Mucosa of stomach (tissue), 1 donor: ENCODE measurements around the gene ELMO1.

Experiments
- H3K27me3 ChIP-seq: one replicate; pipeline ENCODE4 v1.7.0; 2013; ENCODE audit warnings: mild to moderate bottlenecking, low read length; ENCODE audit not compliant: control insufficient read depth, insufficient read depth
- H3K36me3 ChIP-seq: one replicate; pipeline ENCODE4 v1.7.0; 2013; ENCODE audit warnings: low read length; ENCODE audit not compliant: control insufficient read depth, insufficient read depth
- H3K4me1 ChIP-seq: one replicate; pipeline ENCODE4 v1.7.0; 2013; ENCODE audit warnings: mild to moderate bottlenecking, low read length; ENCODE audit not compliant: control insufficient read depth, insufficient read depth
- H3K4me3 ChIP-seq: one replicate; pipeline ENCODE4 v1.7.0; 2013; ENCODE audit warnings: low read length
- H3K9ac ChIP-seq: one replicate; pipeline ENCODE4 v1.7.0; 2013; ENCODE audit warnings: mild to moderate bottlenecking, low read length, moderate library complexity
- H3K9me3 ChIP-seq: one replicate; pipeline ENCODE4 v1.7.0; 2013; ENCODE audit warnings: mild to moderate bottlenecking, low read length, moderate library complexity; ENCODE audit not compliant: control insufficient read depth
- donor health status: Pancreatic carcinoma.

ELMO1 gene

GRCh38 chr7:37357637-37357996 is 91.0 kb downstream of the ELMO1 start:
- H3K4me1 ChIP-seq, result no peaks in the 10 kb centered on the region
- H3K4me3 ChIP-seq, result no peak overlapping the region
- H3K36me3 ChIP-seq, result no peaks in the 10 kb centered on the region
- H3K9me3 ChIP-seq, result no peaks in the 10 kb centered on the region
- no peak overlapping the region for H3K9ac ChIP-seq
- H3K27me3 ChIP-seq, result no peaks in the 10 kb centered on the region

- no peak overlapping the region for H3K9ac ChIP-seq
- no peak overlapping the region for H3K4me3 ChIP-seq
- H3K36me3 ChIP-seq, result no peaks in the 10 kb centered on the region
- H3K4me1 ChIP-seq, result no peaks in the 10 kb centered on the region
- H3K27me3 ChIP-seq, result no peaks in the 10 kb centered on the region
- H3K9me3 ChIP-seq, result no peaks in the 10 kb centered on the region
These were observed 91.6 kb downstream of the ELMO1 start for GRCh38 chr7:37356911-37357636.

- Histone ChIP-seq H3K36me3 (no peaks in the 10 kb centered on the region), H3K9ac (no peak overlapping the region), H3K9me3 (no peaks in the 10 kb centered on the region), H3K4me1 (no peaks in the 10 kb centered on the region), H3K4me3 (no peak overlapping the region), H3K27me3 (no peaks in the 10 kb centered on the region)
These were observed 94.0 kb downstream of the ELMO1 start for GRCh38 chr7:37354656-37355131.

DNA sequence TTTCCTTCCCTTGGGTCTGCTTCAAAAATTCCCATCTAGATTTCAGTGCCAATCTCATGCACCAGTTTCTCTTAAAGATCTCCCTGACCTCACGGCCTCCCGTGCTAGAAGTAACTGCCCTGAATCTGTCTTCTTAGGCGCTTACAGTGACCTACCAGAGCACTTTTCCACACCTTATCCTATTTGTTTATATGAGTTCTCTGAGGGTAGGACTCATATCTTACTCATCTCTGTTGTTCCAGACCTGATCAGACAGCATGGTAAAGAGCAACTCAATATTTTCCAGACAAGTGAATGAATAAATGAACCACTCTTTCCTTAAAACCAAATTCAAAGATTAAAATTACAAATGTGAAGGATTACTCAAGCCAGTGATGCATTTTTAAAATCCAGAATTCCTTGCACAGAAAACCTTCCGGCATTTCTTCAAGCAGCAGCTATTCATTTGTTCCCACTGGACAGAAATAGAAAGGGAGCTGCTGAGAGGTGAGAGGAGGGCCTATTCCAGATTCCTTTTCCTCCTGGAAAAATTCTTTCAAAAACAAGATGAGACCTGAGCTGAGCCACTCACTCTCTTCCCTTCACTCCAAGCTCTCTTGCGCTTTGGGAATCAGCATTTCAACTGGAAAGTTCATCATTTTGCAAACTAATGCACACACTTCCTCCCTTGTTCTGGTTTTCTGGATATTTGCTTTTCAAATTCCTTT is 94.6 kb downstream of the ELMO1 start:
- Histone ChIP-seq H3K27me3 (no peaks in the 10 kb centered on the region), H3K9me3 (no peaks in the 10 kb centered on the region), H3K4me3 (no peak overlapping the region), H3K9ac (no peak overlapping the region), H3K36me3 (no peaks in the 10 kb centered on the region), H3K4me1 (no peaks in the 10 kb centered on the region)

DNA sequence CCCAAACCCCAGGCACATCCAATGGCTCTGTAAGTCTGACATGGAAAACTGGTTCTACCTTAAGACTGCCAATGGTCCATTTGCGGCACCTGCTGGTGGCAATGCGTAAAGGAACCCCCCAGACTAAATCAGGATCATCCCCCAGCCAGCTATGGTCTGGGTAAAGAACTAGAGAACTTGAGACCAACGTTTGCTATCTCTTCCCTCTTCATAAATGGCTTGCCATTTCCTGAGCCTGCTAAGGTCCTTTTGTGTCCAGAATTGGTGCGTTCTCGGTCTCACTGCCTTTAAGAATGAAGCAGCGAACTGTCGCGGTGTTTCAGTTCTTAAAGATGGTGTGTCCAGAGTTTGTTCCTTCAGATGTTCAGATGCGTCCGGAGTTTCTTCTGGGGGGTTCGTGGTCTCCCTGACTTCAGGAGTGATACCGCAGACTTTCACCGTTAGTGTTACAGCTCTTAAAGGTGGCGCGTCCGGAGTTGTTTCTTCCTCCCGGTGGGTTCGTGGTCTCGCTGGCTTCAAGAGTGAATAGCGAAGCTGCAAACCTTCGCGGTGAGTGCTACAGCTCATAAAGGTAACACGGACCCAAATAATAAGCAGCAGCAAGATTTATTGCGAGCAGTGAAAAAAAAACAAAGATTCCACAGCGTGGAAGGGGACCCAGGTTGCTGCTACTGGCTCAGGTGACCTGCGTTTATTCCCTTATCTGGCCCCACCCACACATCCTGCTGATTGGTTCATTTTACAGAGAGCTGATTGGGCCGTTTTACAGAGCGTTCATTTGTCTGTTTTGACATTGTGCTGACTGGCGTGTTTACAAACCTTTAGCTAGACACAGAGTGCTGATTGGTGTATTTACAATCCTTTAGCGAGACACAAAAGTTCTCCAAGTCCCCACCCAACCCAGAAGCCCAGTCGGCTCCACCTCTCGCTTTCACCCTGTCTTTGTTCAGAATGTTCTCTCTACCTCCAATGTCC is 95.4 kb downstream of the ELMO1 start:
- Histone ChIP-seq H3K27me3 (no peaks in the 10 kb centered on the region), H3K9me3 (no peaks in the 10 kb centered on the region), H3K36me3 (no peaks in the 10 kb centered on the region), H3K4me1 (no peaks in the 10 kb centered on the region), H3K9ac (no peak overlapping the region), H3K4me3 (no peak overlapping the region)

DNA sequence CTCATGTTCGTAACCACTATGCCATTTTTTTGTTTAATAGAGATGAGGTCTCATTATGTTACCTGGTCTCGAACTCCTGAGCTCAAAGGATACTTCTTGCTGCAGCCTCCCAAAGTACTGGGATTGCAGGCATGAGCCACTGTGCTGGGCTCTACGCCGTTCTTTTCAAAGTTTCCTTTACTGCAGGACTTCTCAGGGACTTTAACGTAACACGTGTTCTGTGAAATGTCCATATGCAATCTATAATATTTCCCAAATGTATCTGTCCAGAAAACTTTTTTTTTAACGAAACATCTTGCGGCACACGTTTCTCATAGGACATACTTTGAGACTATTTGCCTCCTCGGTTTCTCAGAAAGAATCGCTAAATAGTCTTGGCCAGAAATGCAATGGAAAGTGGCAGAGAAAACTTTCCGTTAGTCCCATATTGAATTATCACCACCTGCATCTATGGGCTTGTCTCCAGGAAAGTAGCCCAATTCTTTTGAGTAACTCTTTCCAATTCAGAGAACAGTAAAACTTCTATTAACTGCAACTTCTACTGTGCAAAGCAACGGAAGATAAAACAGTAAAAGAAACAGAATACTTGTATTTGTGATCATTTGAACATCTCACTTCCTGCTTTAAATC is 96.3 kb downstream of the ELMO1 start:
- no peaks in the 10 kb centered on the region for H3K36me3 ChIP-seq
- H3K4me1 ChIP-seq, result no peaks in the 10 kb centered on the region
- no peaks in the 10 kb centered on the region for H3K9me3 ChIP-seq
- no peaks in the 10 kb centered on the region for H3K27me3 ChIP-seq
- no peak overlapping the region for H3K9ac ChIP-seq
- no peak overlapping the region for H3K4me3 ChIP-seq

GRCh38 chr7:37351716-37352115 is 96.9 kb downstream of the ELMO1 start:
- no peak overlapping the region for H3K4me3 ChIP-seq
- no peaks in the 10 kb centered on the region for H3K36me3 ChIP-seq
- H3K9me3 ChIP-seq, result no peaks in the 10 kb centered on the region
- no peak overlapping the region for H3K9ac ChIP-seq
- no peaks in the 10 kb centered on the region for H3K27me3 ChIP-seq
- no peaks in the 10 kb centered on the region for H3K4me1 ChIP-seq

- H3K27me3 ChIP-seq, result no peaks in the 10 kb centered on the region
- no peaks in the 10 kb centered on the region for H3K9me3 ChIP-seq
- H3K36me3 ChIP-seq, result no peaks in the 10 kb centered on the region
- H3K4me1 ChIP-seq, result no peaks in the 10 kb centered on the region
- H3K4me3 ChIP-seq, result no peak overlapping the region
- H3K9ac ChIP-seq, result no peak overlapping the region
These were observed 98.6 kb downstream of the ELMO1 start for GRCh38 chr7:37349979-37350590.

- H3K9me3 ChIP-seq, result no peaks in the 10 kb centered on the region
- no peaks in the 10 kb centered on the region for H3K4me1 ChIP-seq
- H3K9ac ChIP-seq, result no peak overlapping the region
- H3K27me3 ChIP-seq, result no peaks in the 10 kb centered on the region
- H3K36me3 ChIP-seq, result no peaks in the 10 kb centered on the region
- H3K4me3 ChIP-seq, result no peak overlapping the region
These were observed 99.7 kb downstream of the ELMO1 start for GRCh38 chr7:37348982-37349381.

- Histone ChIP-seq H3K9me3 (no peaks in the 10 kb centered on the region), H3K36me3 (no peaks in the 10 kb centered on the region), H3K4me1 (no peaks in the 10 kb centered on the region), H3K4me3 (no peak overlapping the region), H3K27me3 (no peaks in the 10 kb centered on the region), H3K9ac (no peak overlapping the region)
These were observed 101.9 kb downstream of the ELMO1 start for GRCh38 chr7:37346761-37347160.

DNA sequence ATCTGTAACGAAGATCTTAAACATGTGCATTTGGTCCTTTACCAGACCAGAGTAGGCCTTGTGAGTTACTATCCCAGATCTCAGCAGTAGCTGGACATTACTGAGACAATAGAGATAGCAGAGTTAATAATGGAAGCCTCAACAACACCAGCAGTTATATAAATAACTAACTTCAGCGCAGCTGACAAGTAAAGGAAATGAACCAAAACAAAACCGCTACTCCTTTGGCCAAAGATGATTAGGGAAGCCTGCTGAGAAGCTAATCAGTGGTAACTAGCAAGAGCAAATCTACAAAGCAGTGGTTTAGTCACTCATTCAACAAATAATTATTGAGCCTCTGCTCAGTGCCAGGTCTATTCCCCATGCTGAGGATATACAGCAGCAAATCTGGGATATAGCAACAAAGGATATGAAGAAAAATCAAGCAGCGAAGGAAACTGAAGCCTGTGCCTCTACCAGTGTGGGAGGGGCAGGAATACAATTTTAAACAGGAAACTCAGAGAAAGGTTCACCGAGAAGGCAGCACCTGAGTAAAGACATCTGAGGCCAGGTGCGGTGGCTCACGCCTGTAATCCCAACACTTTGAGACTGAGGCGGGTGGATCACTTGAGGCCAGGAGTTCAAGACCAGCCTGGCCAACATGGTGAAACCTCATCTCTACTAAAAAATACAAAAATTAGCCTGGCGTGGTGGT is 103.6 kb downstream of the ELMO1 start:
- Histone ChIP-seq H3K4me1 (no peaks in the 10 kb centered on the region), H3K27me3 (no peaks in the 10 kb centered on the region), H3K36me3 (no peaks in the 10 kb centered on the region), H3K9ac (no peak overlapping the region), H3K4me3 (no peak overlapping the region), H3K9me3 (no peaks in the 10 kb centered on the region)
